Natural killer cell (primary cell): ENCODE data around the gene ZNF227. TPM values are rescaled to one million over a fixed set of nuclear protein-coding genes. Genes with fewer than 3 reads are reported as not detected.

ENCODE experiments used
- ATAC-seq, 3 donors: fragments of 150-1000 bp in 2 of 3; fragments of 200-7000 bp in 1 of 3; cut with Tn5 transposase; 1 replicate in 1 of 3; 2 replicates in 2 of 3; pipeline ENCODE4 v1.10.0; 2021; ENCODE audit warnings: mild to moderate bottlenecking in 2 of 3, moderate library complexity in 2 of 3
- DNase-seq, 2 donors: peaks; one replicate each; pipeline versions ENCODE4 v3.0.0 to v3.0.0-alpha.2; 2013 to 2021; ENCODE audit warnings: mixed read lengths in 1 of 2
- H3K27ac ChIP-seq: one replicate; pipeline ENCODE4 v1.5.1; 2013; ENCODE audit warnings: mild to moderate bottlenecking, low read length
- H3K27me3 ChIP-seq: one replicate; pipeline ENCODE4 v1.6.1; 2013; ENCODE audit warnings: low read length; ENCODE audit not compliant: control insufficient read depth, insufficient read depth
- H3K36me3 ChIP-seq: one replicate; pipeline ENCODE4 v1.6.1; 2013; ENCODE audit warnings: low read length; ENCODE audit not compliant: control insufficient read depth, insufficient read depth
- H3K4me1 ChIP-seq: one replicate; pipeline ENCODE4 v1.6.1; 2013; ENCODE audit warnings: low read length; ENCODE audit not compliant: control insufficient read depth, insufficient read depth
- H3K4me3 ChIP-seq: one replicate; pipeline ENCODE4 v1.5.1; 2013; ENCODE audit warnings: low read length
- H3K9me3 ChIP-seq: one replicate; pipeline ENCODE4 v1.6.1; 2013; ENCODE audit warnings: low read length; ENCODE audit not compliant: control insufficient read depth, insufficient read depth
- H3K27ac Mint-ChIP-seq, 2 donors: one replicate each; pipeline ENCODE4 v1.8.0; 2022; ENCODE audit warnings: mild to moderate bottlenecking in 2 of 2, mixed read lengths in 2 of 2, moderate library complexity in 1 of 2
- H3K27me3 Mint-ChIP-seq, 2 donors: one replicate each; pipeline ENCODE4 v1.8.0; 2022; ENCODE audit warnings: low read depth in 2 of 2, mixed read lengths in 2 of 2
- H3K36me3 Mint-ChIP-seq: one replicate; pipeline ENCODE4 v1.8.0; 2022; ENCODE audit warnings: mixed read lengths
- H3K4me1 Mint-ChIP-seq, 2 donors: one replicate each; pipeline ENCODE4 v1.8.0; 2022; ENCODE audit warnings: mixed read lengths in 2 of 2
- H3K4me3 Mint-ChIP-seq: one replicate; pipeline ENCODE4 v1.8.0; 2022; ENCODE audit warnings: mild to moderate bottlenecking, moderate library complexity, mixed read lengths
- H3K9me3 Mint-ChIP-seq, 2 donors: one replicate each; pipeline ENCODE4 v1.8.0; 2022; ENCODE audit warnings: mixed read lengths in 2 of 2
- CTCF ChIP-seq: fragments of 200-600 bp; IDR thresholded peaks from one replicate; pipeline ENCODE4 v1.8.0; 2022; ENCODE audit warnings: antibody characterized with exemption
- WGBS: methylation state at CpG from one replicate; pipeline ENCODE4 v1.1.7; 2013; ENCODE audit warnings: missing lambda C conversion rate; ENCODE audit not compliant: insufficient coverage; 5-methylcytosine and 5-hydroxymethylcytosine counted together
- intact Hi-C: fragments of 100-400 bp; cut with micrococcal nuclease; formaldehyde crosslinking; loops from one replicate; pipeline ENCODE4 v1.14.2; 2022
- total RNA-seq, 4 donors: library from RNA; stranded (reverse); fragments of 120-200 nt in 1 of 4; gene quantifications; one replicate each; pipeline versions ENCODE4 v1.2.3 to v1.2.4, GENCODE V29; 2013 to 2022

Gene ZNF227
- total RNA-seq, 3 donors from 2014 or later (not counting 1 experiment from before 2014, with no cell fraction given), result 21.0 to 32.3 (median 23.4) TPM

GRCh38 chr19:44182145-44182544 is 30.2 kb upstream of the ZNF227 start:
- 79% methylated on average over 10 of the region's 10 CpGs for WGBS
- DNase-seq, result no peak
- Histone ChIP-seq H3K27ac (no peak overlapping the region), H3K4me1 (no peaks in the 10 kb centered on the region), H3K9me3 (peaks cover 37% of the 10 kb centered on the region), H3K36me3 (no peaks in the 10 kb centered on the region), H3K4me3 (no peak overlapping the region), H3K27me3 (no peaks in the 10 kb centered on the region)
- Mint-ChIP-seq H3K27ac (no peak overlapping the region), H3K4me3 (no peak overlapping the region), H3K27me3 (no peaks in the 10 kb centered on the region), H3K4me1 (no peaks in the 10 kb centered on the region), H3K36me3 (peaks cover 28% of the 10 kb centered on the region), H3K9me3 (peaks cover 10 to 12% of the 10 kb centered on the region in 2 donors)
- no peak for ATAC-seq
- no peak for TF ChIP-seq CTCF
- intact Hi-C loops, result no loop called here

- WGBS, result 96% methylated on average over 6 of the region's 6 CpGs
- Histone ChIP-seq H3K27ac (no peak overlapping the region), H3K36me3 (no peaks in the 10 kb centered on the region), H3K9me3 (peaks cover 6% of the 10 kb centered on the region), H3K4me1 (no peaks in the 10 kb centered on the region), H3K4me3 (no peak overlapping the region), H3K27me3 (peaks cover 2% of the 10 kb centered on the region)
- H3K4me1 Mint-ChIP-seq, result no peaks in the 10 kb centered on the region
- intact Hi-C loops, result no loop called here
- peaks cover 60% of the 10 kb centered on the region for H3K36me3 Mint-ChIP-seq
- H3K27ac Mint-ChIP-seq, result no peak overlapping the region
- H3K9me3 Mint-ChIP-seq, result peaks cover 14 to 23% of the 10 kb centered on the region in 2 donors
- DNase-seq, result no peak
- peaks cover 16 to 27% of the 10 kb centered on the region in 2 donors for H3K27me3 Mint-ChIP-seq
- ATAC-seq, result no peak
- TF ChIP-seq CTCF, result no peak
- H3K4me3 Mint-ChIP-seq, result no peak overlapping the region
Observed at GRCh38 chr19:44190020-44190419, 22.3 kb upstream of the ZNF227 start.

- no peaks in the 10 kb centered on the region for H3K4me1 ChIP-seq
- no peak overlapping the region for H3K4me3 ChIP-seq
- H3K27ac ChIP-seq, result no peak overlapping the region
- no peaks in the 10 kb centered on the region for H3K36me3 ChIP-seq
- Mint-ChIP-seq H3K27me3 (peaks cover 18 to 45% of the 10 kb centered on the region in 2 donors), H3K27ac (no peak overlapping the region), H3K4me3 (no peak overlapping the region), H3K36me3 (peaks cover 63% of the 10 kb centered on the region), H3K9me3 (peaks cover 14 to 23% of the 10 kb centered on the region in 2 donors), H3K4me1 (no peaks in the 10 kb centered on the region)
- no peak for DNase-seq
- no peak for ATAC-seq
- H3K27me3 ChIP-seq, result peaks cover 2% of the 10 kb centered on the region
- 88% methylated on average over 4 of the region's 5 CpGs for WGBS
- intact Hi-C loops, result no loop called here
- H3K9me3 ChIP-seq, result peaks cover 9% of the 10 kb centered on the region
- TF ChIP-seq CTCF, result no peak
Observed at GRCh38 chr19:44192127-44192526, 20.2 kb upstream of the ZNF227 start.

GRCh38 chr19:44196772-44197171 is 15.6 kb upstream of the ZNF227 start:
- H3K4me3 ChIP-seq, result no peak overlapping the region
- H3K9me3 ChIP-seq, result peaks cover 6% of the 10 kb centered on the region
- Mint-ChIP-seq H3K4me1 (no peaks in the 10 kb centered on the region), H3K36me3 (peaks cover 32% of the 10 kb centered on the region), H3K9me3 (peaks cover 8 to 13% of the 10 kb centered on the region in 2 donors), H3K27ac (no peak overlapping the region), H3K4me3 (no peak overlapping the region), H3K27me3 (peaks cover 20 to 33% of the 10 kb centered on the region in 2 donors)
- H3K27ac ChIP-seq, result no peak overlapping the region
- H3K4me1 ChIP-seq, result no peaks in the 10 kb centered on the region
- no peak for ATAC-seq
- intact Hi-C loops, result no loop called here
- no peak for TF ChIP-seq CTCF
- DNase-seq, result no peak
- H3K27me3 ChIP-seq, result no peaks in the 10 kb centered on the region
- no peaks in the 10 kb centered on the region for H3K36me3 ChIP-seq
